Gastrocnemius medialis (tissue), 4 donors: ENCODE data around the gene PRDM16.

ENCODE experiments used
- POLR2A ChIP-seq, 2 donors: fragments of 450-650 bp; IDR thresholded peaks; one replicate each; pipeline ENCODE4 v1.6.1; 2017; ENCODE audit warnings: antibody characterized with exemption in 2 of 2, mild to moderate bottlenecking in 2 of 2, moderate library complexity in 2 of 2
- TF ChIP-seq, protein P1 (sequence below), 5 experiments: fragments of 450-650 bp in 3 of 5; fragments of 200-600 bp in 2 of 5; sonication (generic) in 2 of 5; IDR thresholded peaks in 4 of 5; conservative IDR thresholded peaks in 1 of 5; 1 replicate in 4 of 5; 2 replicates in 1 of 5; pipeline ENCODE4 v1.5.1; 2016 to 2019; ENCODE audit warnings: antibody characterized with exemption in 5 of 5, mild to moderate bottlenecking in 3 of 5, moderate library complexity in 3 of 5

DNA sequence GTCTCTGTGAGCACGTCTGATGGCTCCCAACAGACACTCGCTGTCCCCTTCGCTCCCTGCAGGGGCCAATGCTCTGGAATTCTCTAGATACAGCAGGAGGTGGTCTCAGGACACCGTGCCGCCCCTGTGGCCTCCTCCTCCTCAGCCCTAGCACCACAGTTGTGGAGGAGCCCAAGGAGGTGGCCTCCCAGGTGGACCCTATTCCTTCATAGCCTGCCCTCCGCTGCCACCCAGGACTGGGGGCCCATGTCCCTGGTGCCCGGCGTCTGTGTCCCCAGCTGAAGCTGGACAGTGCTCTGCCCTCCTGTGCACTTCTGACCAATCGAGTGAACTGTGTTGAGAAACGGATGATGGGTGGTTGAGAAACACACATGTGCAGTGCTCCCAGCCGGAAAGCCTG is 235.7 kb downstream of the PRDM16 start:
- TF ChIP-seq, protein P1, sequence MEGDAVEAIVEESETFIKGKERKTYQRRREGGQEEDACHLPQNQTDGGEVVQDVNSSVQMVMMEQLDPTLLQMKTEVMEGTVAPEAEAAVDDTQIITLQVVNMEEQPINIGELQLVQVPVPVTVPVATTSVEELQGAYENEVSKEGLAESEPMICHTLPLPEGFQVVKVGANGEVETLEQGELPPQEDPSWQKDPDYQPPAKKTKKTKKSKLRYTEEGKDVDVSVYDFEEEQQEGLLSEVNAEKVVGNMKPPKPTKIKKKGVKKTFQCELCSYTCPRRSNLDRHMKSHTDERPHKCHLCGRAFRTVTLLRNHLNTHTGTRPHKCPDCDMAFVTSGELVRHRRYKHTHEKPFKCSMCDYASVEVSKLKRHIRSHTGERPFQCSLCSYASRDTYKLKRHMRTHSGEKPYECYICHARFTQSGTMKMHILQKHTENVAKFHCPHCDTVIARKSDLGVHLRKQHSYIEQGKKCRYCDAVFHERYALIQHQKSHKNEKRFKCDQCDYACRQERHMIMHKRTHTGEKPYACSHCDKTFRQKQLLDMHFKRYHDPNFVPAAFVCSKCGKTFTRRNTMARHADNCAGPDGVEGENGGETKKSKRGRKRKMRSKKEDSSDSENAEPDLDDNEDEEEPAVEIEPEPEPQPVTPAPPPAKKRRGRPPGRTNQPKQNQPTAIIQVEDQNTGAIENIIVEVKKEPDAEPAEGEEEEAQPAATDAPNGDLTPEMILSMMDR (IDR thresholded peaks at IDR 0.05 in 4 of 5, conservative IDR thresholded peaks at IDR 0.05 in 1 of 5) = no peak
- TF ChIP-seq POLR2A (IDR thresholded peaks at IDR 0.05) = no peak
